SU-DHL-6 (cell line): ENCODE data around the gene PGAP6.

Source experiments
- EZH2phosphoT487 ChIP-seq: fragments of 200-600 bp; sonication (generic), shearing (Covaris generic); conservative IDR thresholded peaks from 2 replicates; pipeline ENCODE4 v1.6.1; 2018; ENCODE audit warnings: mild to moderate bottlenecking, antibody characterized with exemption, low read length, moderate library complexity, mixed read lengths
- TF ChIP-seq, protein P1 (sequence below): fragments of 200-600 bp; sonication (generic); IDR thresholded peaks from one replicate; pipeline ENCODE4 v1.5.1; 2017; ENCODE audit warnings: antibody characterized with exemption, mild to moderate bottlenecking, low read length, moderate library complexity; ENCODE audit not compliant: insufficient read depth, poor library complexity, severe bottlenecking

DNA sequence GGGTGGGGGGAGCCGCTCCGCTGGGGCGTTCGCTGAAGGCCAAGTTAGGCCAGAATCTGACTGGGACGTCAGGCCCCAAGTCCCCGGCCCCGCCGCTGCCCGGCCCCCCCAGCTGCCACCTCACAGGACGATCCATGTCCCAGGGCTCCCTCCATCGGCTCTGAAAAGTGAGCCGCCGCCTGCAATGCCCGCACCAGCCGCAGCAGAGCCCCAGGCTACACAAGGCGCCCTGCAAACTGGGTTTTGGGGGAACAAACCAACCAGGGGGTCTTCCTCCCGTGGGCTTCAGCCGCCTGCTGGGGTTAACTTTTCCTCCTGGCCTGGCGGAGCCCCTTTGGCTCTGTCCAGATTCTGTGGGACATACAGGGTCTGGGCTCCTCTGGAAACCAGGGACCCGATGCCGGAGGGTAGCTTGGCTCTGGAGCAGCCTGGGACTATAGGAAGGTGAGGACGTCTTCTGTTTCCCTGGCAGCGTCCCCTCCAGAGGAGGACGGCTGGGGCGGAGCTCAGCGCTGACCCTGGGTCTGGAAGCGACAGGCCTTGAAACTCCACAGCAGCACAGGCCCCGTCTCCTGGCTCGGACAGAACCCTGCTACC is 16.1 kb upstream of the PGAP6 start:
- TF ChIP-seq, protein P1, sequence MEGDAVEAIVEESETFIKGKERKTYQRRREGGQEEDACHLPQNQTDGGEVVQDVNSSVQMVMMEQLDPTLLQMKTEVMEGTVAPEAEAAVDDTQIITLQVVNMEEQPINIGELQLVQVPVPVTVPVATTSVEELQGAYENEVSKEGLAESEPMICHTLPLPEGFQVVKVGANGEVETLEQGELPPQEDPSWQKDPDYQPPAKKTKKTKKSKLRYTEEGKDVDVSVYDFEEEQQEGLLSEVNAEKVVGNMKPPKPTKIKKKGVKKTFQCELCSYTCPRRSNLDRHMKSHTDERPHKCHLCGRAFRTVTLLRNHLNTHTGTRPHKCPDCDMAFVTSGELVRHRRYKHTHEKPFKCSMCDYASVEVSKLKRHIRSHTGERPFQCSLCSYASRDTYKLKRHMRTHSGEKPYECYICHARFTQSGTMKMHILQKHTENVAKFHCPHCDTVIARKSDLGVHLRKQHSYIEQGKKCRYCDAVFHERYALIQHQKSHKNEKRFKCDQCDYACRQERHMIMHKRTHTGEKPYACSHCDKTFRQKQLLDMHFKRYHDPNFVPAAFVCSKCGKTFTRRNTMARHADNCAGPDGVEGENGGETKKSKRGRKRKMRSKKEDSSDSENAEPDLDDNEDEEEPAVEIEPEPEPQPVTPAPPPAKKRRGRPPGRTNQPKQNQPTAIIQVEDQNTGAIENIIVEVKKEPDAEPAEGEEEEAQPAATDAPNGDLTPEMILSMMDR = no peak
- no peak for TF ChIP-seq EZH2phosphoT487
